ENCODE measurements around the gene MYLK. TPM values are rescaled to one million over a fixed set of nuclear protein-coding genes. Genes with fewer than 3 reads are reported as not detected.

Gene MYLK
- total and polyA plus RNA-seq, 10 of the 15 experiments (the other 5 are each of a cell fraction or from before 2014, with no cell fraction given) = 0.04 to 1.6 (median 0.42) TPM; not detected in 1

- no peak for TF ChIP-seq NKRF (conservative IDR thresholded peaks at IDR 0.05)
- TF ChIP-seq MYB (IDR thresholded peaks at IDR 0.05; ENCODE audit: borderline replicate concordance, low read depth, low read length) = no peak
- TF ChIP-seq IRF3 (IDR thresholded peaks at IDR 0.05) = no peak
- no peak for TF ChIP-seq SMC3 (IDR thresholded peaks at IDR 0.05; ENCODE audit: borderline replicate concordance, low read length)
- no peak for TF ChIP-seq ELK1 (IDR thresholded peaks at IDR 0.05; ENCODE audit: low read depth, low read length)
Observed at GRCh38 chr3:123739754-123740153, 144.4 kb downstream of the MYLK start (continued).

- FAIRE-seq (no peak), ATAC-seq (no peak), DNase-seq (ENCODE audit: low read depth, low spot score) (no peak)
- in situ Hi-C loops (cut with MboI) = no loop called here
- no peak overlapping the region for H3K27ac ChIP-seq (ENCODE audit: control insufficient read depth, insufficient read depth)
- TF ChIP-seq ATF7 (IDR thresholded peaks at IDR 0.05; ENCODE audit: low read depth) (no peak), FOXK2 (IDR thresholded peaks at IDR 0.05) (no peak), CHD1 (IDR thresholded peaks at IDR 0.05; ENCODE audit: low read depth, low read length) (no peak), SMARCA5 (IDR thresholded peaks at IDR 0.05) (no peak), ZNF217 (IDR thresholded peaks at IDR 0.05) (no peak), MLLT1 (IDR thresholded peaks at IDR 0.05) (no peak), GABPA (IDR thresholded peaks at IDR 0.05; ENCODE audit: low read depth) (no peak), ELK1 (IDR thresholded peaks at IDR 0.05; ENCODE audit: low read depth, low read length) (no peak), ZBTB33 (IDR thresholded peaks at IDR 0.05) (no peak)
- ChIA-PET SMC1A (ENCODE audit: uncharacterized antibody, unreplicated experiment) (no interaction called here), CTCF (interaction anchor here (1.2 kb wide), 1 partner anchor 16 kb away, joined by 4 read pairs; no protein-coding TSS in a partner anchor), RAD21 (ENCODE audit: unreplicated experiment) (no interaction called here), POLR2A (no interaction called here)
- no peaks in the 10 kb centered on the region for H3K9me3 ChIP-seq (replicated peaks; ENCODE audit: control insufficient read depth, insufficient read depth, low read length)
- BruUV-seq (replicated peaks) = no TSS peak
- no peak overlapping the region for H3K4me3 ChIP-seq
- no peaks in the 10 kb centered on the region for H3K4me1 ChIP-seq (ENCODE audit: control insufficient read depth, insufficient read depth, low read length)
- intact Hi-C loops (cut with micrococcal nuclease; ENCODE audit: unreplicated experiment) = no loop called here
- 0% methylated on average over 2 of the region's 2 CpGs for WGBS (ENCODE audit: insufficient coverage, insufficient replicate concordance, low lambda C conversion rate, missing lambda C conversion rate)
- no peak overlapping the region for H2AFZ ChIP-seq (ENCODE audit: control insufficient read depth, low read depth, low read length)
- no peaks in the 10 kb centered on the region for H3K79me2 ChIP-seq (ENCODE audit: control insufficient read depth, insufficient read depth, low read length)
- H3K9ac ChIP-seq (ENCODE audit: control insufficient read depth, insufficient read depth, low read length) = no peak overlapping the region
- H3K4me2 ChIP-seq (ENCODE audit: control insufficient read depth, insufficient read depth) = no peak overlapping the region
- no peaks in the 10 kb centered on the region for H3K36me3 ChIP-seq (ENCODE audit: control insufficient read depth in 2 of 2, insufficient read depth in 2 of 2, low read length in 1 of 2)
- no peaks in the 10 kb centered on the region for H4K20me1 ChIP-seq (ENCODE audit: control insufficient read depth, insufficient read depth)
- peaks cover 0 to 1% of the 10 kb centered on the region in 2 experiments; a peak in 1 of 4 replicates for H3K27me3 ChIP-seq (replicated peaks in 1 of 2; ENCODE audit: control insufficient read depth in 2 of 2, insufficient read depth in 2 of 2, low read length in 1 of 2)
Observed at GRCh38 chr3:123739106-123739505, 145.0 kb downstream of the MYLK start.
